ENCODE results near the gene RGS7.
A peak's percentile ranks its signal among the peaks of the same experiment; 100 is the strongest.
"Not testable (repeated sequence)": the region's sequence is repeated elsewhere in the genome, so short reads cannot be mapped to it uniquely, and the experiment has no call there.

RGS7 gene

DNA sequence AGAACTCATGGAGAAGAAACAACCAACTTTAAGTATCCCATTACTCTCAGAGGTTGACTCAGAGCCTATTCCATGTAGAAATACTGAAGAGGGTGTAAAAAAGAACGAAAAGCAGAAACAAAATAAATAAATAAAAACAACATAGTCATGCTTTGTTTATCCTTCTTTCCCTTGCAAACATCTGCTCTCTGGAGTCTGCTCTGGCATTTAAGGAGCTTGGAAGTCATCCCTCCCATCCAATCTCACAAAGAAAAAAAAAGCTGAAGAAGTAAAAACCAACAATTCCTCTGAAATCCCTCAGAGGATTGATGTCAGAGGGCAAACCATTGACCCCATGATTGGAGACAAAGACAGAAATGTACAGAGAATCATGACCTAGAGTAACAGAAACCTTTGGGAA, 442.5 kb downstream of the RGS7 start:
- no peak overlapping the region for H3K27ac ChIP-seq
- TF ChIP-seq, protein P1, sequence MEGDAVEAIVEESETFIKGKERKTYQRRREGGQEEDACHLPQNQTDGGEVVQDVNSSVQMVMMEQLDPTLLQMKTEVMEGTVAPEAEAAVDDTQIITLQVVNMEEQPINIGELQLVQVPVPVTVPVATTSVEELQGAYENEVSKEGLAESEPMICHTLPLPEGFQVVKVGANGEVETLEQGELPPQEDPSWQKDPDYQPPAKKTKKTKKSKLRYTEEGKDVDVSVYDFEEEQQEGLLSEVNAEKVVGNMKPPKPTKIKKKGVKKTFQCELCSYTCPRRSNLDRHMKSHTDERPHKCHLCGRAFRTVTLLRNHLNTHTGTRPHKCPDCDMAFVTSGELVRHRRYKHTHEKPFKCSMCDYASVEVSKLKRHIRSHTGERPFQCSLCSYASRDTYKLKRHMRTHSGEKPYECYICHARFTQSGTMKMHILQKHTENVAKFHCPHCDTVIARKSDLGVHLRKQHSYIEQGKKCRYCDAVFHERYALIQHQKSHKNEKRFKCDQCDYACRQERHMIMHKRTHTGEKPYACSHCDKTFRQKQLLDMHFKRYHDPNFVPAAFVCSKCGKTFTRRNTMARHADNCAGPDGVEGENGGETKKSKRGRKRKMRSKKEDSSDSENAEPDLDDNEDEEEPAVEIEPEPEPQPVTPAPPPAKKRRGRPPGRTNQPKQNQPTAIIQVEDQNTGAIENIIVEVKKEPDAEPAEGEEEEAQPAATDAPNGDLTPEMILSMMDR (conservative IDR thresholded peaks at IDR 0.05), result no peak

DNA sequence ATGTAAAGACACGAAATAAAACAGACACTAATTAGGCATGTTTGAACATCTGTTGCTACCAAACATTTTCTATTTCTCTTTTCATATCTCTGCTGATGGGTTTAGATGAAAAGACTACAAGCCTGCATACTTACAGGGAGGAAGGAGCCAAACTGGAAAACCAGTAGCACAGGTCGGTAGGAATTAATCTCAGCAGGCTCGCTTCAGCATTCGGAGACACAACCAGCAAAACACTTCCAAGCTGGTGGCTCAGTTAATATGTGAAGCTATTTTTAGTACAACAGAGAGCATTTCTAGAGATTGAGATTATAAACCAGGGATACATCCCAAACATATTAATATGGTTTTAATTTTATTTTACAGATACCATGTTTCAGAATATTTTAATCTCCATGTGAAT, 444.2 kb downstream of the RGS7 start:
- TF ChIP-seq, protein P1 (conservative IDR thresholded peaks at IDR 0.05), result no peak

DNA sequence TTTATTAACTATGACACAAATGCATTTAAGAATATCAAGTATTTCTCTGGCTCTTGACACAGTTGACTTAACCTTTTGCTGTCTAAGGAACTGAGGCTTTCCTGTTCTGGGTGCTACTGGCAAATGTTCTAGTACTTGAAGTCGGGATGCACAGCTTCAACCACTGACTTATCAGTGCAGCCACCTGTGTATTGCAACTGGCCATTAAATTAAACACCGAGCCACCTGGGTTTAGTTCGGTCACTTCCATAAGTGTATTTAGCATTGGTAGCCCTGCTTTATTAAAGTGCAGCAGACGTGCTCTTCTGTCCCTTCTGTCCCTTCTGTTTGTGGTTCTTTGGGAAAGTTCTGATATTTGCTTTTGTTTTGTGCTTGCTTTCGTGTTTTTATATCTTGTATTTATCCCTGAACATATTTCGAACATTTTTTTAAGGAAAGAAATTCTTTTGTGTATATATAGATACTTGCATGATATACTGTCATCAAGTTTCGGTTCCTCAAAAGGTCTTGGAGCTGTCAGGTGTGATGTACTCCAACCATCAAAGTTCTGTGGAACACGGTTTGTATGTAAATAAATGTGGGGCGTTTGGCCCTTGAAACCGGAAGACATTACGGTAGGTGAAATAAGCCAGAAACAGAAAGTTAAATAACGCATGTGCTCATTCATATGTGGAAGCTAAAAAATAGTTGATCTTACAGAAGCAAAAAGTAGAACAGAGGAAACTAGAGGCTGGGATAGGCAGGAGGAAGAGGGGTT, 447.1 kb downstream of the RGS7 start:
- TF ChIP-seq, protein P1 (conservative IDR thresholded peaks at IDR 0.05), result no peak
- H3K27ac ChIP-seq, result no peak overlapping the region

More for the DNA sequence above, 444.2 kb downstream of the RGS7 start:
- H3K27ac ChIP-seq, result no peak overlapping the region

DNA sequence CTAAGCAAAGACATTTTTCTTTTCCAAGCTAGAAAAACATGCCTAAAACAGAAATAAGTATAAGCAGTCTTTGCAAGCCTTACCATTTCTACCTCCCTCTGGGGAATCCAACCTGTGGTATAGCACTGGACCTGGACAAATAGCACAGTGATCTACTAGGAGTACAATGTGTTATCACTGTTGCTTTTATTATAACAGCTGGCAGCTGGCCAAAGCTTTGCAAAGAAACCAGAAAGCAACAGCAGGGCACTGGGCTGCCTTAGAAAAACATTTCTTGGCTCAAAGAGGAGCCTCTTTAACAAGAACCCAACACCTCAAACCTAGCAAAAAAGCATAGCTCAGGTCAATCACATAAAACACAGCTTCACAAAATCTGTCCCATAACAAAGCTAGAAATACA, 450.5 kb downstream of the RGS7 start:
- TF ChIP-seq, protein P1 (conservative IDR thresholded peaks at IDR 0.05), result no peak
- H3K27ac ChIP-seq, result peak overlapping the region; percentile 37

DNA sequence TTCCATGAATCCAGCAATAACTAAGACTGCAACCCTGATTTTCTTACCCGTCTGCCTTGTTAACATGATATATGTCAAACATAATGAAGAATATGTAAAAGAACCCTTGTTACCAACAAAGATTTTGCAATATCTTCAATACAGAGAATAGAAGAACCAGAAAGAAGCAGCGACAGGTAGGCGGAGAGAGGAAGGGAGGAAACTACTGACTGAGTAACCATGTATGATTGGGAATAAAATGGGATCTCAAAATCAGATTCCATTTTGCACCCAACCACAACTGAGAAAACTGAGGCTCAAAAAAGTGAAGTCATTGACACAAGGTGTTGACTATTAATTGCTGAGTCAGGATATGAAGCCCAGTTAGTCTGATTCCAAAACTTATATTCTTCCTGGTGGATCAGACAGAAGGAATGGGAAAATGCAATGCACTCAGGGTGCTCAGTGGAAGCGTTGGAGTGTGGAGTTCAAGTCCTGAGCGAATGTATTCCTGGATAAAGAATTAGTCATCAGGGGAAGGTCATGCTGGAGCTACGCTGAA, 451.7 kb downstream of the RGS7 start:
- TF ChIP-seq, protein P1 (conservative IDR thresholded peaks at IDR 0.05), result no peak
- H3K27ac ChIP-seq, result no peak overlapping the region

DNA sequence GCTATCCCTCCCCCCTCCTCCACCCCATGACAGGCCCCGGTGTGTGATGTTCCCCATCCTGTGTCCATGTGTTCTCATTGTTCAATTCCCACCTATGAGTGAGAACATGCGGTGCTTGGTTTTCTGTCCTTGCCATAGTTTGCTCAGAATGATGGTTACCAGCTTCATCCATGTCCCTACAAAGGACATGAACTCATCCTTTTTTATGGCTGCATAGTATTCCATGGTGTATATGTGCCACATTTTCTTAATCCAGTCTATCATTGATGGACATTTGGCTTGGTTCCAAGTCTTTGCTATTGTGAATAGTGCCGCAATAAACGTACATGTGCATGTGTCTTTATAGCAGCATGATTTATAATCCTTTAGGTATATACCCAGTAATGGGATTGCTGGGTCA, 461.6 kb downstream of the RGS7 start:
- not testable (repeated sequence) for H3K27ac ChIP-seq

DNA sequence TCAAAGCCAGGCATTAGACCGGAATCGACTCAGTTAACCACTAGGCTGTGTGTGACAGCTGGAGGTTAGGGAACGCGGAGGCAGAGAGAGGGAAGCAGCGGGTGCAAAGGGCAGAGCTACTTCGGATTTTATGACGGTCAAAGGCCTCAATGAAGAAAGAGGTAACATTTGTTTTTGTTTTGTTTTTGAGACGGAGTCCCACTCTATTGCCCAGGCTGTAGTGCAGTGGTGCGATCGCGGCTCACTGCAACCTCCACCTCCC, 468.3 kb downstream of the RGS7 start:
- H3K27ac ChIP-seq, result no peak overlapping the region
- TF ChIP-seq, protein P1 (conservative IDR thresholded peaks at IDR 0.05), result no peak

DNA sequence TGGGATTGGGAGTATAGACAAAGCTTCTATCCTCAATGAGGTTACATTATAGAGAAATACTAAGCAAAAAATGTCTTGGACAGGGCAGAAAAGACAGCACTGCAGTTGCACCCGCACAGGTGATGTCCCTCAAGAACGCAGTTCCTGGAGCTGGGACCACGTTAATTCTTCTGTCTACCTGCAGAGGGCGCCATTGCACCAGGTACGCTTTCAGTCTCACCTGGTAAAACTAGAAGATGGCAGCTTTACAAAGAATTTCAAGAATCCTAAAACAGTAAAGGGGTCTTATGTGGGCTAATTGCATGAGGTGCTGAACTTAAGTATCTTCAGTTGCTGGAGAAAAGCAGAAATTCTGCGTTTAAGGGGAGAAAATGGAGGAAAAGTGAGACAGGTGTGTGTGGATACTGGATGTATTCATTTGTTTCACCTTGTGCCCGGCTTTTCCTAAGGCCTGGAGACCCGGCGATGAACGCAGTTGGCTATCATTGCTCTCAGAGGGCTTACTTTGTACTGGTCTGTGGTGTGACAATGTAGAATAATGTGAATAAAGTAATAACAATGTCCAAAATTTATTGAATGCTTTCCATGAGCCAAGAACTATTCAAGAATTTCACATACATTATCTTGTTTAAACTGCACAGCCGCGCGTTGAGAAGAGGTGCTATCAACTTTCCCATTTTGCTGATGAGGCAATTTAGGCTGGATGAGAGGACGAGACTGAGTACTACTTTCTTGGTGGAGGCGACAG, 468.8 kb downstream of the RGS7 start:
- TF ChIP-seq, protein P1 (conservative IDR thresholded peaks at IDR 0.05), result peak; percentile 88
- no peak overlapping the region for H3K27ac ChIP-seq

Data from VCaP (cell line).